GM12873 (cell line): ENCODE results near the gene PCDHGB7.

Experiments used
- TF ChIP-seq, protein P1 (sequence below): IDR thresholded peaks from 2 replicates; pipeline ENCODE4 v1.5.1; 2012; ENCODE audit warnings: low read depth, mild to moderate bottlenecking, moderate library complexity, low read length, control low read depth; ENCODE audit not compliant: insufficient read depth; ENCODE audit errors: missing control alignments

The PCDHGB7 gene

DNA sequence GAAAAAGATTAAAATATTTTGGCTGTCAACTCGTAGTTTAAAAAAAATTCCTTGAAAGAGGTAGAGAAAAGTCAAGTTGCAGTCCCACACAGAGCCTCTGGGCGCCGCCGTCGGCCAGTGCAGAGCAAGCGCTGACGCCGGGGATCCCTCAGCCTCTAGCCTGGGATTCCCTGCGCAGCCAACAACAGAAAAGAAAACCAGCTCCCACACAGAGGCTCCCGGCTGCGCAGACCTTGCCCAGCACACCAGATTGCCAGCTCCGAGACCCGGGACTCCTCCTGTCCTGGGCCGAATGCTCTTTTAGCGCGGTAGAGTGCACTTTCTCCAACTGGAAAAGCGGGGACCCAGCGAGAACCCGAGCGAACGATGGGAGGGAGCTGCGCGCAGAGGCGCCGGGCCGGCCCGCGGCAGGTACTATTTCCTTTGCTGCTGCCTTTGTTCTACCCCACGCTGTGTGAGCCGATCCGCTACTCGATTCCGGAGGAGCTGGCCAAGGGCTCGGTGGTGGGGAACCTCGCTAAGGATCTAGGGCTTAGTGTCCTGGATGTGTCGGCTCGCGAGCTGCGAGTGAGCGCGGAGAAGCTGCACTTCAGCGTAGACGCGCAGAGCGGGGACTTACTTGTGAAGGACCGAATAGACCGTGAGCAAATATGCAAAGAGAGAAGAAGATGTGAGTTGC lies at the start of gene PCDHGB7:
Gene PCDHGB7, plus strand, starts transcription at position 184 of the 679 bp plus-strand sequence. Its CDS starts 183 bp downstream, at position 367.
- TF ChIP-seq, protein P1, sequence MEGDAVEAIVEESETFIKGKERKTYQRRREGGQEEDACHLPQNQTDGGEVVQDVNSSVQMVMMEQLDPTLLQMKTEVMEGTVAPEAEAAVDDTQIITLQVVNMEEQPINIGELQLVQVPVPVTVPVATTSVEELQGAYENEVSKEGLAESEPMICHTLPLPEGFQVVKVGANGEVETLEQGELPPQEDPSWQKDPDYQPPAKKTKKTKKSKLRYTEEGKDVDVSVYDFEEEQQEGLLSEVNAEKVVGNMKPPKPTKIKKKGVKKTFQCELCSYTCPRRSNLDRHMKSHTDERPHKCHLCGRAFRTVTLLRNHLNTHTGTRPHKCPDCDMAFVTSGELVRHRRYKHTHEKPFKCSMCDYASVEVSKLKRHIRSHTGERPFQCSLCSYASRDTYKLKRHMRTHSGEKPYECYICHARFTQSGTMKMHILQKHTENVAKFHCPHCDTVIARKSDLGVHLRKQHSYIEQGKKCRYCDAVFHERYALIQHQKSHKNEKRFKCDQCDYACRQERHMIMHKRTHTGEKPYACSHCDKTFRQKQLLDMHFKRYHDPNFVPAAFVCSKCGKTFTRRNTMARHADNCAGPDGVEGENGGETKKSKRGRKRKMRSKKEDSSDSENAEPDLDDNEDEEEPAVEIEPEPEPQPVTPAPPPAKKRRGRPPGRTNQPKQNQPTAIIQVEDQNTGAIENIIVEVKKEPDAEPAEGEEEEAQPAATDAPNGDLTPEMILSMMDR = peak; percentile 81

DNA sequence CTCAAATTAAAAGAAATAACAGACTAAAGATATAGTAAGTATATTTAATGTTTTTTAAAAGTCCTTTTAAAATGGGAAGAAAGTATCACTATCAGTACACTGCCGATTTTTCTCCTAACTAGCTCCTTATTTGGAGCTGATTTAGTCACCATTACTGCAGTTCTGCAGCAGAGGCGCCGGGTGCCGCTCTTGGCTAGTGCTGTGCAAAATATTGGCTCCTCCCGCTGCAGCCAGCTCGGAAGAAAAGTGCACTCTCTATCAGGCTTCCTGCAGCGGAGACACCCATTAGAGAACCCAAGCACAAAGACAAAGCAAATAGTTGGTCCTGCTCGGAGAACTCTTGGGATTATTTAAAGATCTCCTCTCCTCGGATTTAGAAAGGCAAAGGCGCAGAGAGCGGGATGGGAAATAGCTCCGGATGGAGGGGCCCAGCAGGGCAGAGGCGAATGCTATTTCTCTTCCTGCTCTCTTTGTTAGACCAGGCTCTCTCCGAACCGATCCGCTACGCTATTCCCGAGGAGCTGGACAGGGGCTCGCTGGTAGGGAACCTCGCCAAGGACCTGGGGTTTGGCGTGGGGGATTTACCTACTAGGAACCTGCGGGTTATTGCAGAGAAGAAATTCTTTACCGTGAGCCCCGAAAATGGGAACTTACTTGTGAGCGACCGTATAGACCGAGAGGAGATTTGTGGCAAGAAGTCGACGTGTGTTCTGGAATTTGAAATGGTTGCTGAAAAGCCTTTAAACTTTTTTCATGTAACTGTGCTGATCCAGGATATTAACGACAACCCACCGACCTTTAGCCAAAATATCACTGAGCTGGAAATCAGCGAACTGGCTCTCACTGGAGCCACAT lies 47.3 kb upstream of the PCDHGB7 start, which contains the start of gene PCDHGB3:
Gene PCDHGB3, plus strand, starts transcription at position 249 of the 855 bp plus-strand sequence. Its CDS starts 153 bp downstream, at position 402.
- TF ChIP-seq, protein P1 = peak; percentile 67

GRCh38 chr5:141371572-141372475 lies 45.7 kb upstream of the PCDHGB7 start:
- TF ChIP-seq, protein P1 = no peak

DNA sequence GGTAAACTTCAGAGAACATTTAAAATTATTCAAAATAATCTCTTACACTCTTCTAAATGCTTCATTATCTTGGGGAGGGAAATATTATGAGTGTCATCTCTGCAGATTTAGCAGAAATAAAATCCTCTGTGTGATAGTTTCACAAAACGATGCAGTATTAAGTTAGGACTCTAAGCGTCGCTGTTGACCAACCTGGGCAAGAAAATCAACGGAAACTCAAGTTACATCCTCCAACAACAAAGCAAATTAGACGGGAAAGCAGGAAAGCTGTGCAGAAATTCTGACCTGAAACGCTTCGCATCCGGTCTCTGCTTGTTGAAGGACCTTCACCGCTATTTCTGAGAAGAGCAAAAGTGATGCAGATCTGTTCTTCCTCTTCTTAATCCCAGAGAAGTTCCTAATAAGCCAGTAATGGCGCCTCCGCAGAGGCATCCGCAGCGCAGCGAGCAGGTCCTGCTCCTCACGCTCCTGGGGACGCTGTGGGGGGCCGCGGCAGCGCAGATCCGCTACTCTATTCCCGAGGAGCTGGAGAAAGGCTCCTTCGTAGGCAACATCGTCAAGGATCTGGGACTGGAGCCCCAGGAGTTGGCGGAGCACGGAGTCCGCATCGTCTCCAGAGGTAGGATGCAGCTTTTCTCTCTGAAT lies 43.7 kb upstream of the PCDHGB7 start, which contains the start of gene PCDHGA6:
Gene PCDHGA6, plus strand, starts transcription at position 219 of the 645 bp plus-strand sequence. Its CDS starts 193 bp downstream, at position 412.
- TF ChIP-seq, protein P1 = peak; percentile 49

GRCh38 chr5:141374627-141375026 lies 42.9 kb upstream of the PCDHGB7 start:
- TF ChIP-seq, protein P1 = no peak

- TF ChIP-seq, protein P1 = peak; percentile 15
These were observed 41.9 kb upstream of the PCDHGB7 start for GRCh38 chr5:141375444-141376155.
